GM23248 (cell line): ENCODE measurements around the gene DTX3.

ENCODE experiments used
- EZH2 ChIP-seq: fragments of 200-600 bp; sonication (generic); IDR thresholded peaks from 2 replicates; pipeline ENCODE4 v1.6.1; 2018; ENCODE audit warnings: antibody characterized with exemption, mild to moderate bottlenecking; ENCODE audit not compliant: insufficient read depth, poor library complexity, severe bottlenecking
- EZH2phosphoT487 ChIP-seq: fragments of 200-600 bp; sonication (generic); IDR thresholded peaks from 2 replicates; pipeline ENCODE4 v1.6.1; 2018; ENCODE audit warnings: antibody characterized with exemption, moderate library complexity, mild to moderate bottlenecking, low read depth; ENCODE audit not compliant: insufficient read depth

DNA sequence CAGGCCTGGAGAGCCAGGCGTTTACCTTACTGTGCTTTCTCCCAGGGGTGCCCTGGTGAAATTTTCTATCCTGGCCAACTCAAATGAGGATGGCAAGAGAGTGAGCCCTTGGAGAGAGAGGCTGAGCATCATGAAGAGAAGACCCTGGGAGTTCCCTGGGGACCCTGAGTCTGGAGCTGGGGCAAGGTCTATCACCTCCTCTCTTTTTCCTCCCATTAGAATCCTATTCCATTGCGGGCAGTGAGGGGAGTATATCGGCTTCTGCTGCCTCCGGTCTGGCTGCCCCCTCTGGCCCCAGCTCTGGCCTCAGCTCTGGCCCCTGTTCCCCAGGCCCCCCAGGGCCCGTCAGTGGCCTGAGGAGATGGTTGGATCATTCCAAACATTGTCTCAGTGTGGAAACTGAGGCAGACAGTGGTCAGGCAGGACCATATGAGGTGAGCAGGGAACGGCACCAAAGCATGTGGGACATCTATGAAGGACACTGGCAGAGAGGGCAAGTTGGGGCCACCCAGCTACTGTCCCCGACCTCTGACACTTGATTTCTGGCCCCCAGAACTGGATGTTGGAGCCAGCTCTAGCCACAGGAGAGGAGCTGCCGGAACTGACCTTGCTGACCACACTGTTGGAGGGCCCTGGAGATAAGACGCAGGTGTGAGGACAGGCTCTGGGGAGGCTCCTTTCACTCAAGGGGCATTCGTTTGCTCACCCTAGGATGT lies 8.2 kb downstream of the DTX3 start:
- TF ChIP-seq EZH2phosphoT487 (no peak), EZH2 (no peak)
